ENCODE results near the gene LYPD6B.
A peak's percentile ranks its signal among the peaks of the same experiment; 100 is the strongest.

Gene LYPD6B

GRCh38 chr2:149170911-149171310 is 132.4 kb downstream of the LYPD6B start:
- H3K4me1 ChIP-seq = no peaks in the 10 kb centered on the region
- H3K79me2 ChIP-seq = no peaks in the 10 kb centered on the region
- no peak overlapping the region for H3K27ac ChIP-seq
- H3K27me3 ChIP-seq (ENCODE audit: control insufficient read depth, insufficient read depth, low read length) = no peaks in the 10 kb centered on the region
- TF ChIP-seq CTCF (IDR thresholded peaks at IDR 0.05) = no peak
- H3K36me3 ChIP-seq (ENCODE audit: control insufficient read depth, insufficient read depth, low read length) = no peaks in the 10 kb centered on the region
- H3K4me3 ChIP-seq (ENCODE audit: low read depth, low read length) = no peak overlapping the region
- no peaks in the 10 kb centered on the region for H3K9me3 ChIP-seq (ENCODE audit: control insufficient read depth, low read length)
- H2AFZ ChIP-seq = no peak overlapping the region
- no peak overlapping the region for H3K9ac ChIP-seq
- H3K4me2 ChIP-seq (ENCODE audit: low read length) = no peak overlapping the region

- Histone ChIP-seq H3K79me2 (no peaks in the 10 kb centered on the region), H3K27me3 (ENCODE audit: control insufficient read depth, insufficient read depth, low read length) (no peaks in the 10 kb centered on the region), H3K4me3 (ENCODE audit: low read depth, low read length) (no peak overlapping the region), H2AFZ (no peak overlapping the region), H3K9me3 (ENCODE audit: control insufficient read depth, low read length) (no peaks in the 10 kb centered on the region), H3K9ac (no peak overlapping the region), H3K36me3 (ENCODE audit: control insufficient read depth, insufficient read depth, low read length) (no peaks in the 10 kb centered on the region), H3K27ac (no peak overlapping the region), H3K4me2 (ENCODE audit: low read length) (no peak overlapping the region), H3K4me1 (no peaks in the 10 kb centered on the region)
- TF ChIP-seq CTCF (IDR thresholded peaks at IDR 0.05) = no peak
Observed at GRCh38 chr2:149173220-149173619, 134.7 kb downstream of the LYPD6B start.

- Histone ChIP-seq H3K36me3 (ENCODE audit: control insufficient read depth, insufficient read depth, low read length) (no peaks in the 10 kb centered on the region), H3K4me3 (ENCODE audit: low read depth, low read length) (no peak overlapping the region), H3K27ac (no peak overlapping the region), H3K4me1 (no peaks in the 10 kb centered on the region), H3K9me3 (ENCODE audit: control insufficient read depth, low read length) (no peaks in the 10 kb centered on the region), H2AFZ (no peak overlapping the region), H3K27me3 (ENCODE audit: control insufficient read depth, insufficient read depth, low read length) (no peaks in the 10 kb centered on the region), H3K4me2 (ENCODE audit: low read length) (no peak overlapping the region), H3K79me2 (no peaks in the 10 kb centered on the region), H3K9ac (no peak overlapping the region)
- no peak for TF ChIP-seq CTCF (IDR thresholded peaks at IDR 0.05)
Observed at GRCh38 chr2:149175956-149176355, 137.5 kb downstream of the LYPD6B start.

- no peak for TF ChIP-seq CTCF (IDR thresholded peaks at IDR 0.05)
- Histone ChIP-seq H3K4me2 (ENCODE audit: low read length) (no peak overlapping the region), H3K4me1 (peaks cover 11% of the 10 kb centered on the region), H2AFZ (no peak overlapping the region), H3K27me3 (ENCODE audit: control insufficient read depth, insufficient read depth, low read length) (no peaks in the 10 kb centered on the region), H3K9me3 (ENCODE audit: control insufficient read depth, low read length) (no peaks in the 10 kb centered on the region), H3K9ac (no peak overlapping the region), H3K79me2 (no peaks in the 10 kb centered on the region), H3K27ac (no peak overlapping the region), H3K36me3 (ENCODE audit: control insufficient read depth, insufficient read depth, low read length) (no peaks in the 10 kb centered on the region), H3K4me3 (ENCODE audit: low read depth, low read length) (no peak overlapping the region)
Observed at GRCh38 chr2:149178612-149179011, 140.1 kb downstream of the LYPD6B start.

- H3K9me3 ChIP-seq (ENCODE audit: control insufficient read depth, low read length) = no peaks in the 10 kb centered on the region
- no peak overlapping the region for H3K4me3 ChIP-seq (ENCODE audit: low read depth, low read length)
- H3K4me2 ChIP-seq (ENCODE audit: low read length) = peak overlapping the region; percentile 51
- H3K27me3 ChIP-seq (ENCODE audit: control insufficient read depth, insufficient read depth, low read length) = no peaks in the 10 kb centered on the region
- no peaks in the 10 kb centered on the region for H3K36me3 ChIP-seq (ENCODE audit: control insufficient read depth, insufficient read depth, low read length)
- no peak overlapping the region for H3K9ac ChIP-seq
- no peak overlapping the region for H3K27ac ChIP-seq
- no peaks in the 10 kb centered on the region for H3K79me2 ChIP-seq
- H3K4me1 ChIP-seq = peaks cover 21% of the 10 kb centered on the region
- no peak for TF ChIP-seq CTCF (IDR thresholded peaks at IDR 0.05)
- H2AFZ ChIP-seq = no peak overlapping the region
Observed at GRCh38 chr2:149180226-149180875, 141.9 kb downstream of the LYPD6B start.
